ENCODE measurements around the gene KRI1. TPM values are rescaled to one million over a fixed set of nuclear protein-coding genes. Genes with fewer than 3 reads are reported as not detected.
A peak's percentile ranks its signal among the peaks of the same experiment; 100 is the strongest.

Gene KRI1
- total RNA-seq, 2 donors from 2014 or later, result 11.0 to 15.0 TPM

GRCh38 chr19:10505583-10506229 lies 60.1 kb downstream of the KRI1 start:
- intact Hi-C loops (cut with DNase I), result loop anchor here in 1 of 2 donors (10.0 kb wide), 1 partner anchor 59 kb away; the partner anchor contains the start of genes CDKN2D and KRI1
- DNase-seq, result peak; percentile 80
- ATAC-seq, result no peak

Small RNAs within 50 kb of the gene (microRNA-seq; reads per million reads assigned to microRNA genes)
- gene MIR1238, result 0 reads per million in 2 donors

Other genes with a start within 250 kb of the KRI1 start
- 10 to 100 TPM; 14.1 to 18.2 TPM for gene FDX2, start 250.0 kb downstream of the KRI1 start, total RNA-seq
- gene RAVER1, start 232.5 kb downstream of the KRI1 start, total RNA-seq, result 10 to 100 TPM; 14.0 to 19.3 TPM
- gene ICAM3, start 226.4 kb downstream of the KRI1 start, total RNA-seq, result 10 to 100 TPM; 23.4 to 25.3 TPM
- gene TYK2, start 185.4 kb downstream of the KRI1 start, total RNA-seq, result 10 to 100 TPM; 57.3 to 59.3 TPM
- 100 to 1,000 TPM; 130 to 156 TPM for gene CDC37, start 162.5 kb downstream of the KRI1 start, total RNA-seq
- gene PDE4A, start 145.5 kb downstream of the KRI1 start, total RNA-seq, result 10 to 100 TPM; 13.5 to 13.7 TPM
- gene KEAP1, start 62.7 kb downstream of the KRI1 start, total RNA-seq, result 10 to 100 TPM; 53.5 to 55.1 TPM
- gene S1PR5, start 48.6 kb downstream of the KRI1 start, total RNA-seq, result under 1 TPM; 0.21 to 0.29 TPM
- gene ATG4D, start 22.1 kb downstream of the KRI1 start, total RNA-seq, result 10 to 100 TPM; 41.6 to 50.2 TPM
- gene CDKN2D, start 3.0 kb upstream of the KRI1 start, total RNA-seq, result 1 to 10 TPM; 6.6 TPM
- gene AP1M2, start 21.3 kb upstream of the KRI1 start, total RNA-seq, result under 1 TPM in 1 of 2 donors, not detected in 1; 0.55 TPM
- gene SLC44A2, start 59.5 kb upstream of the KRI1 start, total RNA-seq, result 10 to 100 TPM; 83.9 to 97.3 TPM
- 100 to 1,000 TPM; 108 to 144 TPM for gene ILF3, start 88.3 kb upstream of the KRI1 start, total RNA-seq
- 10 to 100 TPM; 24.7 to 28.2 TPM for gene QTRT1, start 135.4 kb upstream of the KRI1 start, total RNA-seq
- gene DNM2, start 152.1 kb upstream of the KRI1 start, total RNA-seq, result 100 to 1,000 TPM; 125 to 186 TPM

Data from left cardiac atrium (tissue), 4 donors.